HG03103 (cell line): ENCODE data around the gene SPACA7.

Experiments
- ATAC-seq: cut with Tn5 transposase; IDR thresholded peaks from one replicate; pipeline ENCODE4 v1.9.1; 2021; ENCODE audit warnings: low read depth; ENCODE audit not compliant: unreplicated experiment

Gene SPACA7

GRCh38 chr13:112376050-112376681, at the start of gene SPACA7:
Gene SPACA7 (plus strand): TSS chr13:112376355. CDS start chr13:112376386, 31 bp downstream.
- ATAC-seq, result no peak

GRCh38 chr13:112326821-112327370, 49.3 kb upstream of the SPACA7 start:
- ATAC-seq, result no peak

GRCh38 chr13:112328936-112329335, 47.2 kb upstream of the SPACA7 start:
- ATAC-seq, result no peak

DNA sequence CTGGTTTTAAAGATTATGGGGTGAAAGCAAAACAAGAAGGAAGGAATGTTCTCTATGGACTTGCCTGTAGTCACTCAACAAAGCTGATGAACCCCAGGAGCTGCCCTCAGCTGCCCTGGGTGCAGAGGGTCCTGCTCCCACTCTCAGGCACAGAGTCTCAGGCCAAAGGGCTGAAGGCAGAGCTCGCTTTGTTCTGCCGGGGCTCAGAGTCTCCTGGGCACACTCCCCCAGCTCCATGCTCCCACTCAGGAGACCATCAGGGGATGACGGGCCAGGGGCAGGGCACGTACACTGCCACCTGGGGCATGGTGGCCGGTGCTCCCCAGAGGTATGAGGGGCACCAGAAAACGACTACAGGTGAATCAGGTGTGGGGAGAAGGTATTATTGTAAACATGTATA, 46.8 kb upstream of the SPACA7 start:
- no peak for ATAC-seq

DNA sequence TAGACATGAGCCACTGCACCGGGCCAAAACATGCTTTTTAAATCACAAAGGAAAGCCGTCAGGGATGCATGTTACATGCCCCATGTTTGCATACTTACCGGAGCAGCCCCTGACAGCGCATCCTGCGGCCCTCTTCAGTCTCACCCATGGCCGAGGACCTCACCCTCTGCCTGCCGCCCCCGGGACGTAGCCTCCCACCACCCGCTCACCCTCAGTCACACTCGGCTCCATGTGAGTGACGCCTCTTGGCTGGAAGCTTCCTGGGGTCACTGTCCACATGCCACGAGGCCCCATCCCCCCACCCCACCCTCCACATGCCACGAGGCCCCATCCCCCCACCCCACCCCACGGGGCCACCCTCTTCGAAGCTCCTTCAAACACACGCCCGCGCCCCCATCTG, 46.1 kb upstream of the SPACA7 start:
- no peak for ATAC-seq

DNA sequence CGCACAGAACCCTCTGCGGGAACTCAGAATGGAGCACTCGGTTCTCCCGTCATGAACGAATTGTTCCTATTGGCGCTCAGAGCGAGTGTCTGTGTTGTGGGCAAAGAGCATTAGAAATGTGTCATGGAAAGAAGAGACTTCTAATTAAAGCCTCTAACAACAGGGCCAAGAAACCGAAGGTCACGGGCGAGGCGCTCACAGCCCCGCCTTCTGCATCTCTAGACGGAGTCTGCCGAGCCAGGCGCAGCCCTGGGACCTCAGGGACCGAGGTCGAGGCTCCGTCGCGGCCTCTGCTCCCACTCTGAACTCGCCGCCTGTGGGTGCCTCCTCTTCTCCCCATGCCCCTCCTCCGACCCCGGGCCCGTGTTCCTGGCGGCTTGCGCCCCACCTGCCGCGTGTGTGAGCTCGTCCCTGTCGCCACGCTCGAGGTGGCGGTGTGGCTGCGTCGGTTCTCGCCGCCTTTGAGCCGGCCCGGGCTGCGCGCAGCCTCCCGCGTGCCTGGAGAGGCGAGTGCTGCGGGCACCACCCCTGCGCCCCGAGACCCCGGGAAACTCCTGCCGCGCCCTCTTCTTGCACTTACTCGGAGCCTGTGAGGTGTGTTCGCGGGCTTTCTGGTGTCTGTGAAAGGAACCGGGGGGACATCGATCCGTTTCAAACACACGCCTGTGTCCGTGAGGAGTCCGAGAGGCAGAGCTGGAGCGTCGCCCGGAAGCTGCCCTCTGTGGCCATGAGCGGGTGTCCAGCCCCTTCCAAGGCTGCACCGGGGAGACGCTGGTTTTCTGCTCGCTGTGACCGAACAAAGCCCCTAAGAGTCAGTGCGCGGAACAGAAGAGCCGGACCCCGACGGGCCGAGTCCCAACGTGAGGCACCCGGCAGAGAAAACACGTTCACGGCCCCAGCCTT, 45.4 kb upstream of the SPACA7 start:
- ATAC-seq, result no peak

GRCh38 chr13:112331675-112332074, 44.5 kb upstream of the SPACA7 start:
- no peak for ATAC-seq

- ATAC-seq, result no peak
These were observed 43.4 kb upstream of the SPACA7 start for GRCh38 chr13:112332727-112333126.

DNA sequence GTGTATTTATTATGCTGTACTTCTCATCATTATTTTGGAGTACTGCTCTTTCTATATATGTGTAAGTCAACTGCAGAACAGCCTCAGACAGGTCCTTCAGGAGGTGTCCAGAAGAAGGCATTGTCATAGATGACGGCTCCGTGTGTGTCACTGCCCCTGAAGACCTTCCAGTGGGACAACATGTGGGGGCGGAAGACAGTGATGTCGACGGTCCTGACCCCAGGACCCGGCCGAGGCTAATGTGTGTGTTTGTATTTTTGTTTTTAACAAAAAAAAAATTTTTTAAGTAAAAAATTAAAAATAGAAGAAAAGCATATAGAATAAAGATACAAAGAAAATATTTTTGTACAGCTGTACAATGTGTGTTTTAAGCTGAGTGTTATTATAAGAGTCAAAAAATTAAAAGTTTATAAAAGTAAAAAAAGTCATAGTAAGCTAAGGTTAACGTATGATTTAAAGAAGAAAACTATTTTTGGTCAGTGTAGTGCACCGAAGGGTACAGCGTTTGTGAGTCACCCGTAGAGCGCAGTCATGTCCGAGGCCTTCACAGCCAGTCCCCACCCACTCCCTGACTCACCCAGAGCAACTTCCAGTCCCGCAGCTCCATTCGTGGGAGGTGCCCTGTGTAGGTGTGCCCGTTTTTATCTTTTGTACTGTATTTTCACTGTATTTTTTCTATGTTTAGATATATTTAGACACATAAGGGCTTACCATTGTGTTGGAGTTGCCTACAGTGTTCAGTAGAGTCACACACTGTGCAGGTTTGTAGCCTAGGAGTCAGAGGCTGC, 42.2 kb upstream of the SPACA7 start:
- no peak for ATAC-seq

GRCh38 chr13:112335135-112335534, 41.0 kb upstream of the SPACA7 start:
- ATAC-seq, result no peak

- no peak for ATAC-seq
These were observed 34.7 kb upstream of the SPACA7 start for GRCh38 chr13:112341446-112341845.

DNA sequence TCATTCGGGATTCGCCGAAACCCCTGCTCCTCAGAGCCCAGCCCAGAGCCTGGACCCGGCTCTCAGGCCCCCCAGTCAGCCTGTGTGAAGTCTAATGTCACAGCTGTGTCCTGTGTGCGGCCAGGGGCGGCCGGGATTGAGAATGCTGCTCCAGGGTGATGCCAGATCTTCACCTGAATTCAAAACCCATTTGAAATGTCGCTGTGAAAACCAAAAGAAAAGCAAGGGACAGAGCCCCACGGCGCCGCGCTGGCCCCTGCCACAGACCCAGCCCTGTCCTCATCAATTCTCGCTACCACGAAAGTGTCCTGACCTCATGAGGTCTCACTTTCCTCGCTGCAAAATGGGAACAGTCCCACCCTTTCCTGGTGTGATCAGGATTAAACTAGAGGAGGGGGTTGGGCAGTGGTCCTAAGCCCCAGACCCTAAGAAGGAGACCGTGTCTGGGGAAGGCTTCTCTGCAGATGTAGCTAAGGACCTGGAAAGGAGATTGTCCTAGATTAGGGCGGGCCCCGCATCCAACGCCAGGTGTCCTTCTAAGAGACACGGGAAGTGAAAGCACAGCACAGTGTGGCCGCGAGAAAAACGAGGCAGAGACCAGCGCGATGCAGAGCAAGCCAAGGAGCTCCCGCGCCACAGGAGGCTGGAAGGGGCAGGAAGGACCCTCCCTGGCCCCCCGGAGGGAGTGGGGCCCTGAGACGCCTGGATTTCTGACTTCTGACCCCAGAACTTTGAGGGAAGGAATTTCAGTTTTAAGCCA, 34.0 kb upstream of the SPACA7 start:
- no peak for ATAC-seq

GRCh38 chr13:112342841-112343361, 33.3 kb upstream of the SPACA7 start:
- no peak for ATAC-seq

DNA sequence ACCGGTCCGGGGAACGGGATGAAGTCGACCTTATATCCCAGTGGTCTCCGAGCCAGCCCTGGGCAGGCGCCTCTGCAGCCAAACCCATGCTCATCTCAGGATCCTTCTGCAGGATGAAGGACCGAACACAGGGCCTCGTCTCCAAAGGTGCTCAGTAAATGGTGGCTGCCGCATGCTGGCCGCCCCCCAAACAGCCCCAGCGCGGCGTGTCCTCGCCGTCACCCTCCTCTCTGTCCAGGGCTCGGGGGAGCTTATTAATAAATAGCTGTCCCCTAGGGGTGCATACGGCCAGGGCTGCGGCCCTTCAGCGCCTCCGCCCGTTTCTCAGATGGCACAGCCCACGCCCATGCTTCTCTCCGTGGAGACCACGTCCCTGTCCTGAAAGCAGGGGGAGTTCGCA, 32.6 kb upstream of the SPACA7 start:
- ATAC-seq, result no peak

- ATAC-seq, result no peak
These were observed 30.4 kb upstream of the SPACA7 start for GRCh38 chr13:112345826-112346172.

DNA sequence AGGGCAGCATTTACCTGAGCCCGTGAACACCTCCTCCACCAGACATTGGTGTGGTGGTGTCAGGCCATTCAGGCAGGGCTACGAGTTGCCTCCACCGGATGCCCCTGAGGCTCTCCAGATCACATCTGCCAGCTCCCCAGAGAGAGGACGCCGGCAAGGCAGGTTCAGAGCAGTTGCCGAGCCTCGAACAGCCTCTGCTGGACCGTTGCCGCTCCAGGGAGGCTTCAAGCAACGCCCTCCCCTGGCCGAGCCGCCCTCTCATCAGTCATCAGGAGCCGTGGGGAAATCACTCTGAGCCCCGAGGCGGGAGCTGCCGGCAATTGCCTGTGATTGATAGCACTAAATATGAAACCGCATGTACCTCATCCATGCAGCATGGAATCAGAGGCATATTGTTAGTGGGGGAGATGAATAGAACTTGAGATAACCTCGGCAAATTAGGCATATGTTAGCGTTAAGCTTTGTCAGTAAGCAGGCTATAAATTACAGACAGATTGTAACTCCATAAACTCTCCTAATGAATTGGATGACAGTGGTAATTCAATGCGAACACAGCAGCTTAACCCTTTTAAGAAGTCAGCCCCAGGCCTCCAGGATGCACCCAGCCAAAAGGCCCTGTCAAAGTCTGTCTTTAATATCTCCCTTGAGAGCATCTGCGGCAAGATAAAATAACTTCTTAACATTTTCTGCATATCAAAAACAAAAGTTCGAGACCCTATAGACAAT, 29.8 kb upstream of the SPACA7 start:
- no peak for ATAC-seq

DNA sequence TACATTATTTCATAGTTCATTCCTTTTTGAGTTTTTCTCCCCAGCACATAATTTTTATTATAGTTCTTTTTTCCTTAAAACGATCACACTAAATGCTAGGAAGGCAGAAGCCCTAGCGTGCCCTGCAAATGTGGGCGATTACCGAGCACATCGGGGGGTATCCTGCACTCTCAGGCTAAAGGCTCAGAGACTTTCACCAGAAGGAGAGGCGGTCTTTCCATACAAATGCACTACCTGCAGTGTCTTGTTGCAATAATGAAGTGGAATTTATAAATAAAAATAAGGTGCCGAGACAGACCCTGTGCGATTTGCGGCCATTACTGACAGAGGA, 29.3 kb upstream of the SPACA7 start:
- no peak for ATAC-seq

DNA sequence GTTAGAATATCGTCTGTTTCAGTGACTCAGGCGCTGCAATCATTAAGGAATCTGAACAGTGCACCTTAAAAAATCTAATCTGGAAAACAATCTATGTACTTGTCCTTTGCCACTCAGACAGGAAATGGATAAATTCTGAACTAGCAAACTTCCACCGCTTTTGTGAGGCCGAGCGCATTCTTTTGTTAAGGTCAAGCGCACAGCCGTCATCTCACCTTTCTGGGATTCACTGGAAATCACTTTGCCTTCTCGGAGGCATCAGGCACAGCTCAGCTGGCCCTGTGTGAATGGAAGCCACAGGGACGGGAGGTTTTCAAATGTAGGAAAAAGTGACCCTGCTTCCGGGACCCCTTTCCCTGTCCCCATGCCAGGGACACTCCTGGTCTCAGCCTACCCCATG, 28.2 kb upstream of the SPACA7 start:
- ATAC-seq, result no peak

GRCh38 chr13:112348642-112349345, 27.4 kb upstream of the SPACA7 start:
- no peak for ATAC-seq
